ENCODE data around the gene PPARD.

PPARD gene

GRCh38 chr6:35358086-35358485 lies 15.7 kb downstream of the PPARD start:
- H3K9me3 ChIP-seq (ENCODE audit: control insufficient read depth, low read length) = no peaks in the 10 kb centered on the region
- no peak overlapping the region for H3K4me3 ChIP-seq (ENCODE audit: insufficient read depth in 1 of 2, low read depth in 1 of 2, low read length in 2 of 2)
- H3K79me1 ChIP-seq (replicated peaks; ENCODE audit: low read length, poor library complexity, severe bottlenecking) = peaks cover 29% of the 10 kb centered on the region
- no peak overlapping the region for H3K27ac ChIP-seq (ENCODE audit: low read length, poor library complexity, severe bottlenecking)
- H3K23ac ChIP-seq (ENCODE audit: low read length in 2 of 2) = no peak overlapping the region
- 92% methylated on average over 3 of the region's 3 CpGs for WGBS
- H4K8ac ChIP-seq (ENCODE audit: low read length) = no peak overlapping the region
- H3K4ac ChIP-seq (ENCODE audit: low read depth in 1 of 2, low read length in 2 of 2) = no peak overlapping the region
- H3K9ac ChIP-seq (ENCODE audit: low read length) = no peak overlapping the region
- H3K4me1 ChIP-seq (ENCODE audit: control insufficient read depth, insufficient read depth, low read depth, low read length) = peaks cover 32% of the 10 kb centered on the region
- no peak overlapping the region for H2BK12ac ChIP-seq (ENCODE audit: low read length in 2 of 2)
- H2AFZ ChIP-seq (ENCODE audit: low read depth, low read length) = no peak overlapping the region
- no peak overlapping the region for H2BK5ac ChIP-seq (ENCODE audit: low read depth, low read length, poor library complexity, severe bottlenecking)
- H2AK5ac ChIP-seq (ENCODE audit: low read length, severe bottlenecking) = no peak overlapping the region
- no peaks in the 10 kb centered on the region for H3K27me3 ChIP-seq (ENCODE audit: control insufficient read depth in 1 of 2, insufficient read depth in 1 of 2, low read length in 2 of 2)
- DNase-seq = no peak
- no peak overlapping the region for H2BK120ac ChIP-seq (ENCODE audit: low read depth, low read length)
- no peak overlapping the region for H3K18ac ChIP-seq (ENCODE audit: low read depth in 1 of 2, low read length in 2 of 2)
- H2BK15ac ChIP-seq (ENCODE audit: low read depth, poor library complexity, severe bottlenecking) = no peak overlapping the region
- no peak overlapping the region for H3K4me2 ChIP-seq (ENCODE audit: low read length, poor library complexity, severe bottlenecking)
- no peak overlapping the region for H4K91ac ChIP-seq (ENCODE audit: low read length)
- no peak overlapping the region for H3K14ac ChIP-seq (ENCODE audit: low read length in 2 of 2)
- peaks cover 16 to 26% of the 10 kb centered on the region in 2 experiments for H3K36me3 ChIP-seq (ENCODE audit: control insufficient read depth in 1 of 2, insufficient read depth in 2 of 2, low read depth in 1 of 2, low read length in 2 of 2)

GRCh38 chr6:35359346-35359743 lies 17.0 kb downstream of the PPARD start:
- no peak overlapping the region for H3K4ac ChIP-seq (ENCODE audit: low read depth in 1 of 2, low read length in 2 of 2)
- no peak overlapping the region for H3K9ac ChIP-seq (ENCODE audit: low read length)
- H2BK15ac ChIP-seq (ENCODE audit: low read depth, poor library complexity, severe bottlenecking) = no peak overlapping the region
- peak overlapping the region in 1 of 2 experiments; percentile 21 for H2BK12ac ChIP-seq (ENCODE audit: low read length in 2 of 2)
- no peak overlapping the region for H3K4me3 ChIP-seq (ENCODE audit: insufficient read depth in 1 of 2, low read depth in 1 of 2, low read length in 2 of 2)
- H2AFZ ChIP-seq (ENCODE audit: low read depth, low read length) = no peak overlapping the region
- H4K91ac ChIP-seq (ENCODE audit: low read length) = no peak overlapping the region
- H3K9me3 ChIP-seq (ENCODE audit: control insufficient read depth, low read length) = no peaks in the 10 kb centered on the region
- no peaks in the 10 kb centered on the region for H3K27me3 ChIP-seq (ENCODE audit: control insufficient read depth in 1 of 2, insufficient read depth in 1 of 2, low read length in 2 of 2)
- H4K8ac ChIP-seq (ENCODE audit: low read length) = no peak overlapping the region
- peak overlapping the region in 1 of 2 experiments; percentile 11 for H3K14ac ChIP-seq (ENCODE audit: low read length in 2 of 2)
- H3K23ac ChIP-seq (ENCODE audit: low read length in 2 of 2) = no peak overlapping the region
- H2BK5ac ChIP-seq (ENCODE audit: low read depth, low read length, poor library complexity, severe bottlenecking) = no peak overlapping the region
- WGBS = 98% methylated on average over 5 of the region's 5 CpGs
- H3K36me3 ChIP-seq (ENCODE audit: control insufficient read depth in 1 of 2, insufficient read depth in 2 of 2, low read depth in 1 of 2, low read length in 2 of 2) = peaks cover 11 to 19% of the 10 kb centered on the region in 2 experiments
- H3K4me2 ChIP-seq (ENCODE audit: low read length, poor library complexity, severe bottlenecking) = no peak overlapping the region
- peak overlapping the region; percentile 58 for H2AK5ac ChIP-seq (ENCODE audit: low read length, severe bottlenecking)
- no peak for DNase-seq
- peak overlapping the region; percentile 55 to 58 for H3K18ac ChIP-seq (ENCODE audit: low read depth in 1 of 2, low read length in 2 of 2)
- peaks cover 30% of the 10 kb centered on the region for H3K79me1 ChIP-seq (replicated peaks; ENCODE audit: low read length, poor library complexity, severe bottlenecking)
- H3K4me1 ChIP-seq (ENCODE audit: control insufficient read depth, insufficient read depth, low read depth, low read length) = peaks cover 37% of the 10 kb centered on the region
- no peak overlapping the region for H2BK120ac ChIP-seq (ENCODE audit: low read depth, low read length)
- no peak overlapping the region for H3K27ac ChIP-seq (ENCODE audit: low read length, poor library complexity, severe bottlenecking)

GRCh38 chr6:35359744-35360348 lies 17.5 kb downstream of the PPARD start:
- Histone ChIP-seq H3K36me3 (ENCODE audit: control insufficient read depth in 1 of 2, insufficient read depth in 2 of 2, low read depth in 1 of 2, low read length in 2 of 2) (peaks cover 11 to 18% of the 10 kb centered on the region in 2 experiments), H3K4me2 (ENCODE audit: low read length, poor library complexity, severe bottlenecking) (no peak overlapping the region), H2BK15ac (ENCODE audit: low read depth, poor library complexity, severe bottlenecking) (no peak overlapping the region), H2AFZ (ENCODE audit: low read depth, low read length) (no peak overlapping the region), H3K14ac (ENCODE audit: low read length in 2 of 2) (peak overlapping the region in 1 of 2 experiments; percentile 11), H2BK5ac (ENCODE audit: low read depth, low read length, poor library complexity, severe bottlenecking) (no peak overlapping the region), H3K27ac (ENCODE audit: low read length, poor library complexity, severe bottlenecking) (peak overlapping the region; percentile 7), H4K8ac (ENCODE audit: low read length) (no peak overlapping the region), H3K18ac (ENCODE audit: low read depth in 1 of 2, low read length in 2 of 2) (peak overlapping the region; percentile 58 to 91), H2BK12ac (ENCODE audit: low read length in 2 of 2) (no peak overlapping the region), H2AK5ac (ENCODE audit: low read length, severe bottlenecking) (peak overlapping the region; percentile 58), H3K9me3 (ENCODE audit: control insufficient read depth, low read length) (no peaks in the 10 kb centered on the region), H3K4ac (ENCODE audit: low read depth in 1 of 2, low read length in 2 of 2) (peak overlapping the region in 1 of 2 experiments; percentile 42), H3K79me1 (replicated peaks; ENCODE audit: low read length, poor library complexity, severe bottlenecking) (peaks cover 30% of the 10 kb centered on the region), H3K4me3 (ENCODE audit: insufficient read depth in 1 of 2, low read depth in 1 of 2, low read length in 2 of 2) (no peak overlapping the region), H3K27me3 (ENCODE audit: control insufficient read depth in 1 of 2, insufficient read depth in 1 of 2, low read length in 2 of 2) (no peaks in the 10 kb centered on the region), H3K9ac (ENCODE audit: low read length) (no peak overlapping the region), H3K4me1 (ENCODE audit: control insufficient read depth, insufficient read depth, low read depth, low read length) (peaks cover 35% of the 10 kb centered on the region), H3K23ac (ENCODE audit: low read length in 2 of 2) (no peak overlapping the region), H4K91ac (ENCODE audit: low read length) (no peak overlapping the region), H2BK120ac (ENCODE audit: low read depth, low read length) (no peak overlapping the region)
- peak; percentile 78 for DNase-seq
- WGBS = 38% methylated on average over 2 of the region's 2 CpGs

- Histone ChIP-seq H3K9me3 (ENCODE audit: control insufficient read depth, low read length) (no peaks in the 10 kb centered on the region), H3K4me2 (ENCODE audit: low read length, poor library complexity, severe bottlenecking) (no peak overlapping the region), H3K18ac (ENCODE audit: low read depth in 1 of 2, low read length in 2 of 2) (peak overlapping the region; percentile 29 to 91), H3K4me1 (ENCODE audit: control insufficient read depth, insufficient read depth, low read depth, low read length) (peaks cover 34% of the 10 kb centered on the region), H2BK12ac (ENCODE audit: low read length in 2 of 2) (peak overlapping the region; percentile 43 to 45), H2BK15ac (ENCODE audit: low read depth, poor library complexity, severe bottlenecking) (no peak overlapping the region), H3K79me1 (replicated peaks; ENCODE audit: low read length, poor library complexity, severe bottlenecking) (peaks cover 30% of the 10 kb centered on the region), H3K23ac (ENCODE audit: low read length in 2 of 2) (peak overlapping the region in 1 of 2 experiments; percentile 14), H2AFZ (ENCODE audit: low read depth, low read length) (no peak overlapping the region), H4K91ac (ENCODE audit: low read length) (peak overlapping the region; percentile 62), H2AK5ac (ENCODE audit: low read length, severe bottlenecking) (peak overlapping the region; percentile 79), H3K27ac (ENCODE audit: low read length, poor library complexity, severe bottlenecking) (peak overlapping the region; percentile 24), H3K14ac (ENCODE audit: low read length in 2 of 2) (peak overlapping the region in 1 of 2 experiments; percentile 76), H3K4me3 (ENCODE audit: insufficient read depth in 1 of 2, low read depth in 1 of 2, low read length in 2 of 2) (no peak overlapping the region), H3K36me3 (ENCODE audit: control insufficient read depth in 1 of 2, insufficient read depth in 2 of 2, low read depth in 1 of 2, low read length in 2 of 2) (peaks cover 6 to 15% of the 10 kb centered on the region in 2 experiments), H2BK120ac (ENCODE audit: low read depth, low read length) (no peak overlapping the region), H3K27me3 (ENCODE audit: control insufficient read depth in 1 of 2, insufficient read depth in 1 of 2, low read length in 2 of 2) (no peaks in the 10 kb centered on the region), H2BK5ac (ENCODE audit: low read depth, low read length, poor library complexity, severe bottlenecking) (no peak overlapping the region), H4K8ac (ENCODE audit: low read length) (peak overlapping the region; percentile 32), H3K9ac (ENCODE audit: low read length) (no peak overlapping the region), H3K4ac (ENCODE audit: low read depth in 1 of 2, low read length in 2 of 2) (peak overlapping the region; percentile 42 to 68)
- DNase-seq = peak; percentile 37
- 85% methylated on average over 8 of the region's 8 CpGs for WGBS
These were observed 18.2 kb downstream of the PPARD start for GRCh38 chr6:35360349-35361138.
